Measurements from ENCODE around the gene ANO1.

The ANO1 gene

GRCh38 chr11:70124321-70125000 lies 46.3 kb downstream of the ANO1 start:
- DNase-seq (ENCODE audit: insufficient read length, low spot score) (no peak), FAIRE-seq (no peak)
- TF ChIP-seq SPI1 (IDR thresholded peaks at IDR 0.05; ENCODE audit: low read depth, low read length) (no peak), PAX5 (IDR thresholded peaks at IDR 0.05; ENCODE audit: insufficient read depth, low read length, severe bottlenecking) (no peak), POU2F2 (IDR thresholded peaks at IDR 0.05; ENCODE audit: low read depth, low read length) (no peak), POLR2AphosphoS5 (IDR thresholded peaks at IDR 0.05; ENCODE audit: low read depth, low read length) (no peak), TAF1 (IDR thresholded peaks at IDR 0.05; ENCODE audit: low read depth, low read length) (no peak), POLR2A (IDR thresholded peaks at IDR 0.05; ENCODE audit: low read depth, low read length) (no peak)

GRCh38 chr11:70126494-70126893 lies 48.4 kb downstream of the ANO1 start:
- FAIRE-seq (no peak), DNase-seq (ENCODE audit: insufficient read length, low spot score) (no peak)
- no peak for TF ChIP-seq POLR2A (IDR thresholded peaks at IDR 0.05; ENCODE audit: low read depth, low read length)

DNA sequence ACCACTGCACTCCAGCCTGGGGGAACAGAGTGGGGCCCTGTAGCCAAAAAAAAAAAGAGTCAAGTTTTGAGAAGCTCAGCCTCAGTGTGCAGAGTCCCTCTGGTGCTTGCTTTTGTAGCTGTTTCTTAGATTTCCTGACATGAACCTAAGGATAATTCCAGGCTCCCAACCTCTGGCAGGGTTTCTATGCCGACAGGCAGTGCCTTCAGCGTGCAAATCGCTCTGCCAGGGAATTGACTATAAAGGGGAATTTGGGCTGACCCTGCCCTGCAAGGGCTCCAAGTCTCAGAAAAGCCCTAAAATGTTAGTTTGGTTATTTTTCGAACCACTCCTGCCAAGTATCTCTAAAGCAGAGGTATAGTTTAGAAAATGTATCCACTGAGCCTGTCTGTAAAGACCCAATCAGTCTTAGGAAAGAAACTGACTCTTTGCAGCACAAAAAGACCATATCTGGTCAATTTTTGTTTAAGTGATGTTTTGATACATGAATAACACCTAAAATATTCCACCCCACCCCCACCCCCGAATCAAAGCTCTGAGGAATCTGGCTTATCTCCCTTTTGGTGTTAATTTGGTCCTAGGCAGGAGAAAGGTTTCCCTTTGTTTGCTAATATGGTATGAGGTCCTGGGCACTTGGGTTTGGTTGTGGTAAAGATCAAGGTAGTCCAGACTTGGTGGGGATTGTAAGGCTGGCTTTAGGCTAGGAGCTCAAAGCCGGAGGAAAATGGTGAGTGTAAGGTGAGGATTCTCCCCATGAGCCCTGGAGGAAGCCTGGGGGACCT lies 49.7 kb downstream of the ANO1 start:
- TF ChIP-seq POU2F2 (IDR thresholded peaks at IDR 0.05; ENCODE audit: low read depth, low read length) (no peak), TAF1 (IDR thresholded peaks at IDR 0.05; ENCODE audit: low read depth, low read length) (no peak), SPI1 (IDR thresholded peaks at IDR 0.05; ENCODE audit: low read depth, low read length) (no peak), POLR2A (IDR thresholded peaks at IDR 0.05; ENCODE audit: low read depth, low read length) (no peak), POLR2AphosphoS5 (IDR thresholded peaks at IDR 0.05; ENCODE audit: low read depth, low read length) (no peak)
- FAIRE-seq, result no peak
- DNase-seq (ENCODE audit: insufficient read length, low spot score), result no peak

GRCh38 chr11:70128435-70128906 lies 50.4 kb downstream of the ANO1 start:
- DNase-seq (ENCODE audit: insufficient read length, low spot score), result no peak
- no peak for FAIRE-seq
- TF ChIP-seq PAX5 (IDR thresholded peaks at IDR 0.05; ENCODE audit: insufficient read depth, low read length, severe bottlenecking) (no peak), TAF1 (IDR thresholded peaks at IDR 0.05; ENCODE audit: low read depth, low read length) (no peak), POU2F2 (IDR thresholded peaks at IDR 0.05; ENCODE audit: low read depth, low read length) (no peak), POLR2AphosphoS5 (IDR thresholded peaks at IDR 0.05; ENCODE audit: low read depth, low read length) (no peak), SPI1 (IDR thresholded peaks at IDR 0.05; ENCODE audit: low read depth, low read length) (no peak), POLR2A (IDR thresholded peaks at IDR 0.05; ENCODE audit: low read depth, low read length) (no peak)

DNA sequence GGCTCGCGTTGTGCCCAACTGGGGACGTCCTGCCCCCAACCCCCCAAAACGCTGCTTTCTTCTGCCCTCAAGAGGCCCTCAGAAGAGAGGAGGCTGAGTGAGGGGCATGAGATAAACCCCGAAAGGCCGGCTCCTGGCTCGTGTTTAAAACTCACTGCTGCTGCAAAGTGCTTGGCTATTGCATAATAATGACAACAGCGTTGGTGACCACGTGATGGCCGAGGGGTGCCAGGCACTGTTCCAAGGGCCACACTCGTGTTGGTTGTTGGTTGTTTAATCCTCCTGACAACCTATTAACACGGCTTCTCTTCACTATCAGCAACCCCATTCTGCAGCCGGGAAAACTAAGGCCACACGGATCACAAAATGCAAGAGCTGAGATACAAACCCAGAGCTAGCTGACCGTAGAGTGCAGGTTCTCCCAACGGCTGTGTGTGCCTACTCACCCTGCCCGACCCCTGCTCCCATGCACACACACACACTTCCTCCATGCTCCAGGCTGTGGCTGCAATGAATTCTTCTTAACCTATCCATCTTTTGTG lies 51.0 kb downstream of the ANO1 start:
- no peak for DNase-seq (ENCODE audit: insufficient read length, low spot score)
- no peak for TF ChIP-seq POLR2A (IDR thresholded peaks at IDR 0.05; ENCODE audit: low read depth, low read length)
- no peak for TF ChIP-seq POLR2AphosphoS5 (IDR thresholded peaks at IDR 0.05; ENCODE audit: low read depth, low read length)
- no peak for FAIRE-seq

GRCh38 chr11:70130636-70131035 lies 52.5 kb downstream of the ANO1 start:
- no peak for FAIRE-seq
- TF ChIP-seq SPI1 (IDR thresholded peaks at IDR 0.05; ENCODE audit: low read depth, low read length), result no peak
- DNase-seq (ENCODE audit: insufficient read length, low spot score), result no peak

GRCh38 chr11:70131606-70132190 lies 53.6 kb downstream of the ANO1 start:
- TF ChIP-seq SPI1 (IDR thresholded peaks at IDR 0.05; ENCODE audit: low read depth, low read length), result no peak
- no peak for TF ChIP-seq TAF1 (IDR thresholded peaks at IDR 0.05; ENCODE audit: low read depth, low read length)
- no peak for TF ChIP-seq POLR2A (IDR thresholded peaks at IDR 0.05; ENCODE audit: low read depth, low read length)
- TF ChIP-seq POLR2AphosphoS5 (IDR thresholded peaks at IDR 0.05; ENCODE audit: low read depth, low read length), result no peak
- TF ChIP-seq POU2F2 (IDR thresholded peaks at IDR 0.05; ENCODE audit: low read depth, low read length), result no peak
- TF ChIP-seq PAX5 (IDR thresholded peaks at IDR 0.05; ENCODE audit: insufficient read depth, low read length, severe bottlenecking), result no peak
- FAIRE-seq (no peak), DNase-seq (ENCODE audit: insufficient read length, low spot score) (no peak)

DNA sequence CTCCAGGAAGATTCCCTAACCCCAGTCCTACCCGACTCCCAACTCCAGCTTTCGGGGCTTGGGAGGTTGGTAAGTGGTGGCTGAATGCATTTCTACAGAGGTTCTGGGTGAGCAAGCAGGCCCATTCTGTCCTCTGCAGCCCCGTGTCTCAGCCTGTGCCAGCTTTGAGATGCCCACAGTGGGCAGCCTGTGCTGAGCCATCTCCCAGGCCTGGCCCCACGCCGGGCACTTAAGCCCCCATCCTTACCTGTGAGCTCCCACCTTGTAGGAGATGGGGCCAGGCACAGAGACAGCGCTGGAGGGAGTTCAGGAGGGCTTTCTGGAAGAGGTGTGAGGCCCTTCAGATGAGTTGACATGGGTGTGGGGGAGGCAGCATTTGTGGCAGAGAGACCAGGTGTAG lies 54.5 kb downstream of the ANO1 start:
- FAIRE-seq, result no peak
- DNase-seq (ENCODE audit: insufficient read length, low spot score), result no peak
- TF ChIP-seq POLR2A (IDR thresholded peaks at IDR 0.05; ENCODE audit: low read depth, low read length) (no peak), POU2F2 (IDR thresholded peaks at IDR 0.05; ENCODE audit: low read depth, low read length) (no peak), SPI1 (IDR thresholded peaks at IDR 0.05; ENCODE audit: low read depth, low read length) (no peak), POLR2AphosphoS5 (IDR thresholded peaks at IDR 0.05; ENCODE audit: low read depth, low read length) (no peak), PAX5 (IDR thresholded peaks at IDR 0.05; ENCODE audit: insufficient read depth, low read length, severe bottlenecking) (no peak), TAF1 (IDR thresholded peaks at IDR 0.05; ENCODE audit: low read depth, low read length) (no peak)

DNA sequence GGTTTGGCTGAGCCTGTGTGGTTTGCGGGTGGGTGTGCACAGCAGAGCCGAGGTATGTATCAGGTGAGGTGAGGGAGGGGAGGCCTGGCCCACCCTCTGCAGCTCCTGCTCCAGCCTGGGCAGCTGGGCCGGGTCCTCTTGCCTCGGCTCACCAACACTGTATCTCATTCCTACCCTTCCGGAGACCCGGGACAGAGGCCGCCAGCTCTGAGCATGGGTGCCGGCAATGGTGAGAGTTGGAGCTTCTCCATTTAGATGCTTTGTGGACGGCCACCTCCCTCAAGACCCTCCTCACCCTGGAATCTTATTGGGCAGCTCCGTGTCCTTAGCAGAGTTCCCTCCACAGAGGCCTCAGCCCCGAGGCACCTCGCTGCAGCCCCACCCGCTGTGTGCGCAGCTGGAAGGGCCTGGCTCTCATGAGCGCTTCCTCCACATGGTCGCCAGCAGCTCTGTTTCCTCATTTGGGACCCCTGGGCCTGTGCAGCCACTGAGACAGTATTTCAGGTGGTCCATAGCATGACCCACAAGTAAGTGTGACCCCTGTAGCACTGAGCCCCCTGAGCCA lies 55.7 kb downstream of the ANO1 start:
- TF ChIP-seq SPI1 (IDR thresholded peaks at IDR 0.05; ENCODE audit: low read depth, low read length) (no peak), POU2F2 (IDR thresholded peaks at IDR 0.05; ENCODE audit: low read depth, low read length) (no peak), TAF1 (IDR thresholded peaks at IDR 0.05; ENCODE audit: low read depth, low read length) (no peak), POLR2AphosphoS5 (IDR thresholded peaks at IDR 0.05; ENCODE audit: low read depth, low read length) (no peak), PAX5 (IDR thresholded peaks at IDR 0.05; ENCODE audit: insufficient read depth, low read length, severe bottlenecking) (no peak), POLR2A (IDR thresholded peaks at IDR 0.05; ENCODE audit: low read depth, low read length) (no peak)
- DNase-seq (ENCODE audit: insufficient read length, low spot score), result no peak
- no peak for FAIRE-seq

All from GM12891 (cell line).